HepG2 (cell line): ENCODE measurements around the gene CDH22. TPM values are rescaled to one million over a fixed set of nuclear protein-coding genes. Genes with fewer than 3 reads are reported as not detected.

Experiments used
- FLYWCH1 ChIP-seq: sonication (generic); formaldehyde crosslinking; IDR thresholded peaks from 2 replicates; pipeline ENCODE4 v1.8.1; 2023; ENCODE audit warnings: mild to moderate bottlenecking, missing genetic modification reagents
- HIC2 ChIP-seq: sonication (generic); formaldehyde crosslinking; IDR thresholded peaks from 2 replicates; pipeline ENCODE4 v1.9.0; 2022; ENCODE audit warnings: low read depth, missing genetic modification reagents
- HNRNPLL ChIP-seq: fragments of 200-400 bp; formaldehyde crosslinking; IDR thresholded peaks from 2 replicates; pipeline ENCODE4 v1.6.1; 2017; ENCODE audit warnings: mild to moderate bottlenecking, low read depth, low read length; ENCODE audit not compliant: poor library complexity, severe bottlenecking
- MTF2 ChIP-seq: sonication (generic); formaldehyde crosslinking; IDR thresholded peaks from 2 replicates; pipeline ENCODE4 v1.5.0; 2020; ENCODE audit warnings: missing genetic modification reagents, borderline replicate concordance
- NFRKB ChIP-seq: fragments of 450-650 bp; IDR thresholded peaks from 2 replicates; pipeline ENCODE4 v1.6.1; 2017
- RAD21 ChIP-seq: fragments of 450-650 bp; formaldehyde crosslinking; IDR thresholded peaks from 2 replicates; pipeline ENCODE4 v1.5.0; 2020; ENCODE audit warnings: mild to moderate bottlenecking
- SMC3 ChIP-seq: IDR thresholded peaks from 2 replicates; pipeline ENCODE4 v1.6.1; 2011; ENCODE audit warnings: low read length, improper control_type of control experiment
- TBX2 ChIP-seq: sonication (generic); formaldehyde crosslinking; IDR thresholded peaks from 2 replicates; pipeline ENCODE4 v1.5.0; 2020; ENCODE audit warnings: missing genetic modification reagents, mild to moderate bottlenecking, borderline replicate concordance
- TEAD2 ChIP-seq: sonication (generic); formaldehyde crosslinking; IDR thresholded peaks from 2 replicates; pipeline ENCODE4 v1.9.0; 2021; ENCODE audit warnings: missing genetic modification reagents
- UBTF ChIP-seq: sonication (generic); formaldehyde crosslinking; IDR thresholded peaks from 2 replicates; pipeline ENCODE4 v1.4.0; 2020; ENCODE audit warnings: mild to moderate bottlenecking, missing genetic modification reagents
- ZBTB10 ChIP-seq: sonication (generic); formaldehyde crosslinking; IDR thresholded peaks from 2 replicates; pipeline ENCODE4 v1.4.0; 2020; ENCODE audit warnings: missing genetic modification reagents, borderline replicate concordance
- ZBTB7B ChIP-seq: sonication (generic); formaldehyde crosslinking; IDR thresholded peaks from 2 replicates; pipeline ENCODE4 v1.4.0; 2020; ENCODE audit warnings: missing genetic modification reagents
- ZKSCAN5 ChIP-seq: sonication (generic); formaldehyde crosslinking; IDR thresholded peaks from 2 replicates; pipeline ENCODE4 v1.5.1; 2020; ENCODE audit warnings: mild to moderate bottlenecking, missing genetic modification reagents
- ZNF432 ChIP-seq: sonication (generic); formaldehyde crosslinking; IDR thresholded peaks from 2 replicates; pipeline ENCODE4 v1.5.0; 2020; ENCODE audit warnings: missing genetic modification reagents, mild to moderate bottlenecking, borderline replicate concordance
- ZNF607 ChIP-seq: sonication (generic); formaldehyde crosslinking; IDR thresholded peaks from 2 replicates; pipeline ENCODE4 v1.5.1; 2020; ENCODE audit warnings: missing genetic modification reagents, mild to moderate bottlenecking, borderline replicate concordance
- ZNF720 ChIP-seq: sonication (generic); formaldehyde crosslinking; IDR thresholded peaks from 2 replicates; pipeline ENCODE4 v1.4.0; 2020; ENCODE audit warnings: missing genetic modification reagents
- ZNF790 ChIP-seq: sonication (generic); formaldehyde crosslinking; IDR thresholded peaks from 2 replicates; pipeline ENCODE4 v1.8.0; 2022; ENCODE audit warnings: missing genetic modification reagents, mild to moderate bottlenecking, borderline replicate concordance
- polyA plus RNA-seq, 8 experiments: library from polyadenylated mRNA; depleted of rRNA in 3 of 8; stranded (reverse) in 7 of 8; unstranded in 1 of 8; fragments of >200 nt; fragmentation: Illumina TruSeq in 4 of 8; extraction: Trizol in 4 of 8; gene quantifications; 2 replicates each; pipeline versions ENCODE4 v1.2.1 to v1.2.3, GENCODE V29; 2011 to 2016; ENCODE audit warnings: low read depth in 4 of 8, missing spikeins in 1 of 8, mixed read lengths in 1 of 8; ENCODE audit not compliant: insufficient read depth in 1 of 8
- total RNA-seq, 5 experiments: library from RNA; depleted of rRNA; stranded (reverse); fragments of >200 nt; fragmentation: Illumina TruSeq; extraction: Trizol; gene quantifications; 2 replicates each; pipeline ENCODE4 v1.2.3, GENCODE V29; 2016; ENCODE audit warnings: low read depth in 1 of 5
- TF ChIP-seq, protein P1 (sequence below): sonication (generic); formaldehyde crosslinking; IDR thresholded peaks from 2 replicates; pipeline ENCODE4 v1.4.0; 2020; ENCODE audit warnings: missing genetic modification reagents
- TF ChIP-seq, protein P2 (sequence below): IDR thresholded peaks from 2 replicates; pipeline ENCODE4 v1.6.1; 2016; ENCODE audit warnings: missing compliant biosample characterization, missing genetic modification reagents, borderline replicate concordance

Gene CDH22
- total and polyA plus RNA-seq, 2 of the 13 experiments (the other 11 are each of a cell fraction or from before 2014, with no cell fraction given), result not detected

DNA sequence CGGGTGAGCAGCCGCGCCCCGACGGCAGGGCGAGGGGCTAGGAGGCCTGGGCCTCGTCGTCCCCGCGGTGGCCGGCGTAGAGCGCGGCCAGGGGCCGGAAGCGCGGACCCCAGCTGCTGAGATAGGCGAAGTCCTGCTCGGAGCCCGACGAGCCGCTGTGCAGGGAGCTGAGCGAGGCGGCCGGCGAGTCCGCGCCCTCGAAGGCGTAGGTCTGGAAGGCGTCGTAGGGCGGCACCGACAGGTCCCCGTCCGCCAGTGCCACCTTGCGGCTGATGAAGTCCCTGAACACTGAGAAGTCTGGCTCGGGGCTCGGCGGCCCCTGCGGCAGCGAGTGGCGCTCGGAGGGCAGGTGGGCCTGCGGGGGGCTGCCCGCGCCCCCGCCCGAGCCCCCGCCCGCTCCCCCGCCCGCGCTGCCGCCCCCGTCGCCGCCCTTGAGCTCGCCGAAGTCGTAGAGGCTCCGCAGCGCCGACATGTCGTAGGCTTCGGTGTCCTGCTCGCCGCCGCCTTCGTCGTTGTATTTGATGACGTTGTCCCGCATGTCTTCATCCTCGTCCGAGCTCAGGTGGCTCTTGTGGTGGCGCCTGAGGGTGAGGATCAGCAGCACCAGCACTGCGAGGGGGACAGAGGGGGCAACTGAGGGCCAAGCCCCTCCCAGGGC lies 133.7 kb downstream of the CDH22 start (continued):
- no peak for TF ChIP-seq HIC2 (CRISPR knock-in tag)
- peak; percentile 94; the same call in 1 of the 2 replicates for TF ChIP-seq MTF2
- TF ChIP-seq ZBTB10, result no peak
- TF ChIP-seq ZNF720 (CRISPR knock-in tag), result no peak
- no peak for TF ChIP-seq FLYWCH1 (CRISPR knock-in tag)
- TF ChIP-seq RAD21, result peak; percentile 89
- TF ChIP-seq NFRKB, result no peak
- no peak for TF ChIP-seq ZNF607
- TF ChIP-seq, protein P1, sequence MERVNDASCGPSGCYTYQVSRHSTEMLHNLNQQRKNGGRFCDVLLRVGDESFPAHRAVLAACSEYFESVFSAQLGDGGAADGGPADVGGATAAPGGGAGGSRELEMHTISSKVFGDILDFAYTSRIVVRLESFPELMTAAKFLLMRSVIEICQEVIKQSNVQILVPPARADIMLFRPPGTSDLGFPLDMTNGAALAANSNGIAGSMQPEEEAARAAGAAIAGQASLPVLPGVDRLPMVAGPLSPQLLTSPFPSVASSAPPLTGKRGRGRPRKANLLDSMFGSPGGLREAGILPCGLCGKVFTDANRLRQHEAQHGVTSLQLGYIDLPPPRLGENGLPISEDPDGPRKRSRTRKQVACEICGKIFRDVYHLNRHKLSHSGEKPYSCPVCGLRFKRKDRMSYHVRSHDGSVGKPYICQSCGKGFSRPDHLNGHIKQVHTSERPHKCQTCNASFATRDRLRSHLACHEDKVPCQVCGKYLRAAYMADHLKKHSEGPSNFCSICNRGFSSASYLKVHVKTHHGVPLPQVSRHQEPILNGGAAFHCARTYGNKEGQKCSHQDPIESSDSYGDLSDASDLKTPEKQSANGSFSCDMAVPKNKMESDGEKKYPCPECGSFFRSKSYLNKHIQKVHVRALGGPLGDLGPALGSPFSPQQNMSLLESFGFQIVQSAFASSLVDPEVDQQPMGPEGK, result 0 out of 2 replicates have a peak, but pooled peaks have one; percentile 16
- no peak for TF ChIP-seq ZKSCAN5
- TF ChIP-seq, protein P2, sequence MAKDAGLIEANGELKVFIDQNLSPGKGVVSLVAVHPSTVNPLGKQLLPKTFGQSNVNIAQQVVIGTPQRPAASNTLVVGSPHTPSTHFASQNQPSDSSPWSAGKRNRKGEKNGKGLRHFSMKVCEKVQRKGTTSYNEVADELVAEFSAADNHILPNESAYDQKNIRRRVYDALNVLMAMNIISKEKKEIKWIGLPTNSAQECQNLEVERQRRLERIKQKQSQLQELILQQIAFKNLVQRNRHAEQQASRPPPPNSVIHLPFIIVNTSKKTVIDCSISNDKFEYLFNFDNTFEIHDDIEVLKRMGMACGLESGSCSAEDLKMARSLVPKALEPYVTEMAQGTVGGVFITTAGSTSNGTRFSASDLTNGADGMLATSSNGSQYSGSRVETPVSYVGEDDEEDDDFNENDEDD (CRISPR knock-in tag), result peak; percentile 38; the same call in 1 of the 2 replicates
- peak; percentile 39; the same call in 1 of the 2 replicates for TF ChIP-seq UBTF (CRISPR knock-in tag)
- no peak for TF ChIP-seq ZNF790 (CRISPR knock-in tag)
- no peak for TF ChIP-seq TEAD2 (CRISPR knock-in tag)
- TF ChIP-seq SMC3, result peak; percentile 52; the same call in 1 of the 2 replicates
- TF ChIP-seq TBX2 (CRISPR knock-in tag), result no peak; the same call in 1 of the 2 replicates
- TF ChIP-seq HNRNPLL, result peak; percentile 26
- TF ChIP-seq ZNF432, result no peak
- TF ChIP-seq ZBTB7B (CRISPR knock-in tag), result no peak; the same call in 1 of the 2 replicates
